HG03039 (cell line): ENCODE measurements around the gene PCDHA7.
"Not testable (repeated sequence)": the region's sequence is repeated elsewhere in the genome, so short reads cannot be mapped to it uniquely, and the experiment has no call there.

ENCODE experiments used
- ATAC-seq: cut with Tn5 transposase; IDR thresholded peaks from one replicate; pipeline ENCODE4 v1.9.1; 2021; ENCODE audit warnings: mild to moderate bottlenecking, moderate library complexity; ENCODE audit not compliant: unreplicated experiment

Gene PCDHA7

DNA sequence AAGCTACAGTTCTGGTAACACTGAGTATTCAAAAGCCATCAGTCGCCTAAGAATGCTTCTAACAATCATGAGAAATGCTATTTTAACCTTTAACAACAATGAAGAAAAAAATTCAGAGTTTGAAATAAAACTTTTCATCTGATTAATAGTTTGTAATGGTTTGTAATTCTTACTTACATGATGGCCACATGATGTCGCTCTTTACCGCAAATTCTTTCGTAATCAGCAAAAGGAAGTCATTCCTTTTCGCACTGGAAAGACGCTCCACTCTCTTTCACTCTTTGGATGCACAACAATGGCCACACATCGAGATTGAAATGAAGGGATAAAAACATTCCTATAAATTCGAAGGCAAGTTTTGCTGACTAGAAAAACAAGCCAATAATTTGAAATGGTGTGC is at the start of gene PCDHA7:
PCDHA7 (plus strand) TSS at position 277 of the 400 bp plus-strand sequence; CDS start at position 392, 115 bp downstream.
- no peak for ATAC-seq

DNA sequence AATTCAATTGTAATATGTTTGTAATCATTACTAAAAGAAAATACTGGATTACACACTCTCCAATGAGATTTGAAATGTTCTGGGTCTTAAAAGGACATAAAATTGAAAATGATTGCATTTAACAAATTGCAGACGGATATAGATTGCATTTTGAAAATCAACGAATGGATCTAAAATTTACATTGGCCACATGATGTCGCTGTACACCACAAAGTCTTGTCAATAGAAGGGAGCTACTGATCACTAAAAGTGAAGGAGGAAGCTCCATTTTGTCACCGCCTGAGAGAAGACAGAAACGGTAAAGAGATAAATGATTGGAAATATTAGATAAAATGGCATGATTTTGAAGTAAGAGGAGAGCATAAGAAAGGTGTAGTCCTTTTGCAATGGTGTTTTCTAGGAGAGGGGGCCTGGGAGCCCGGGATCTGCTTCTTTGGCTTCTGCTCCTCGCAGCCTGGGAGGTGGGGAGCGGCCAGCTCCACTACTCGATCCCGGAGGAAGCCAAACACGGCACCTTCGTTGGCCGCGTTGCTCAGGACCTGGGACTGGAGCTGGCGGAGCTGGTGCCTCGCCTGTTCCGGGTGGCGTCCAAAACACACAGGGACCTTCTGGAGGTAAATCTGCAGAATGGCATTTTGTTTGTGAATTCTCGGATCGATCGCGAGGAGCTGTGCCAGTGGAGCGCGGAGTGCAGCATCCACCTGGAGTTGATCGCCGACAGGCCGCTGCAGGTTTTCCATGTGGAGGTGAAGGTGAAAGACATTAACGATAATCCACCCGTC is 48.0 kb upstream of the PCDHA7 start, which contains the start of gene PCDHA1:
PCDHA1 (plus strand) TSS at position 236 of the 782 bp plus-strand sequence.
- ATAC-seq = no peak

DNA sequence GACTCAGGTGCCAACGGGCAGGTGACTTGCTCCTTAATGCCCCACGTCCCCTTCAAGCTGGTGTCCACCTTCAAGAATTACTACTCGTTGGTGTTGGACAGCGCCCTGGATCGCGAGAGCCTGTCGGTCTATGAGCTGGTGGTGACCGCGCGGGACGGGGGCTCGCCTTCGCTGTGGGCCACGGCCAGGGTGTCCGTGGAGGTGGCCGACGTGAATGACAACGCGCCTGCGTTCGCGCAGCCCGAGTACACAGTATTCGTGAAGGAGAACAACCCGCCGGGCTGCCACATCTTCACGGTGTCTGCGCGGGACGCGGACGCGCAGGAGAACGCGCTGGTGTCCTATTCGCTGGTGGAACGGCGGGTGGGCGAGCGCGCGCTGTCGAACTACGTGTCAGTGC is 46.6 kb upstream of the PCDHA7 start:
- not testable (repeated sequence) for ATAC-seq

GRCh38 chr5:140787849-140788504 is 46.1 kb upstream of the PCDHA7 start:
- not testable (repeated sequence) for ATAC-seq

DNA sequence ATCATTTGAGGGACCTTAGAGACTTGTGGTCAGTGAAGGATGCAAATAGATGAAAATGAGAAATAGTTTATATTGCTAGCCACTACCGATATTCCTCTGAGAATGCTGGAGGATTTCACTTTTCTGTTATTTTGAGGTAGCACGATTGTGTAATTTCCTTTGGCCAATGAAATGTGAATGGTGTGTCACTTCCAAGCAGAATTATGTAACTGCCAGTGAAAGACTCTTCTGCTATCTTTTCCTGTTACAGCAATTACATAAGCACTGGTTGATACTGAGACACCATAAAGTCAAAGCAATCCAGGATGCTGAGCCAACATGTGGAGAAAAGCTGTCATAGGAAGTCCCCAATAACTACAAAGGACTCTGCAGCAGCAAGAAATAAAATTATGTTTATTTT is 43.0 kb upstream of the PCDHA7 start:
- no peak for ATAC-seq

DNA sequence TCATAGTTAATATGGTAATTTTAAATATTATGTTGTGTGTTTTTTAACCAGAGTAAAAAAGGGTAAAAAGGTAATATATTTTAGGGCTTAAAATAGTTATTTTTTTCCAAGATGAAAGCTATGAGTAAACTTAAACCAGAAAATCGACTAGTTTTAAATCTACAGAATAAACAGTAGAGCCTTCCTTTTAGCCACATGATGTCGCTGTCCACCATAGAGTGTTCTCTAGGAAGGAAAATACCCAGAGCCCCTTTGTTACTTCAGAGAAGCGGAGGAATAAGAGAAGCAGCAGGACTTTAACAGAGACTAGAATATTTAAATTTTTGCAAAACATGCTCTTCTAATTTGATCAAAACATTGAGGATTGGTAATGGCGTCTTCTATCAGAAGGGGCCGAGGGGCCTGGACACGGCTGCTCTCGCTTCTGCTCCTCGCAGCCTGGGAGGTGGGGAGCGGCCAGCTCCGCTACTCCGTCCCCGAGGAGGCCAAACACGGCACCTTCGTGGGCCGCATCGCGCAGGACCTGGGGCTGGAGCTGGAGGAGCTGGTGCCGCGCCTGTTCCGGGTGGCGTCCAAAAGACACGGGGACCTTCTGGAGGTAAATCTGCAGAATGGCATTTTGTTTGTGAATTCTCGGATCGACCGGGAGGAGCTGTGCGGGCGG is 39.3 kb upstream of the PCDHA7 start, which contains the start of gene PCDHA2:
PCDHA2 (plus strand) TSS at position 258 of the 664 bp plus-strand sequence.
- no peak for ATAC-seq

DNA sequence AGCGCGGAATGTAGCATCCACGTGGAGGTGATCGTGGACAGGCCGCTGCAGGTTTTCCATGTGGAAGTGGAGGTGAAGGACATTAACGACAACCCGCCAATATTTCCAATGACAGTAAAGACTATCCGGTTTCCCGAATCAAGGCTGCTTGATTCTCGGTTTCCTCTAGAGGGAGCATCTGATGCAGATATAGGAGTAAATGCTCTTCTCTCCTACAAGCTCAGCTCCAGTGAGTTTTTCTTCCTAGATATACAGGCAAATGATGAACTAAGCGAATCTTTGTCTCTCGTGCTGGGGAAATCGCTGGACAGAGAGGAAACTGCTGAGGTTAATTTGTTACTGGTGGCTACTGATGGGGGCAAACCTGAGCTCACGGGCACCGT is 38.8 kb upstream of the PCDHA7 start:
- ATAC-seq = no peak

GRCh38 chr5:140796072-140796717 is 37.9 kb upstream of the PCDHA7 start:
- not testable (repeated sequence) for ATAC-seq

- ATAC-seq = no peak
Measured at GRCh38 chr5:140796718-140797095, 37.4 kb upstream of the PCDHA7 start.

GRCh38 chr5:140800816-140801493 is 33.1 kb upstream of the PCDHA7 start, which contains the start of gene PCDHA3:
PCDHA3 (plus strand) TSS chr5:140801057.
- no peak for ATAC-seq

DNA sequence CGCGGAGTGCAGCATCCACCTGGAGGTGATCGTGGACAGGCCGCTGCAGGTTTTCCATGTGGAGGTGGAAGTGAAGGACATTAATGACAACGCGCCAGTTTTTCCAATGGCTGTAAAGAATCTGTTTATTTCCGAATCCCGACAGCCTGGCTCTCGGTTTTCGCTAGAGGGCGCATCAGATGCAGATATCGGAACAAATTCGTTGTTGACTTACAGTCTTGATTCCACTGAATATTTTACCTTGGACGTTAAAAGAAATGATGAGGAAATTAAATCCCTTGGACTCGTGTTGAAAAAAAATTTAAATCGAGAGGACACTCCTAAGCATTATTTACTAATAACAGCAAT is 32.6 kb upstream of the PCDHA7 start:
- no peak for ATAC-seq

DNA sequence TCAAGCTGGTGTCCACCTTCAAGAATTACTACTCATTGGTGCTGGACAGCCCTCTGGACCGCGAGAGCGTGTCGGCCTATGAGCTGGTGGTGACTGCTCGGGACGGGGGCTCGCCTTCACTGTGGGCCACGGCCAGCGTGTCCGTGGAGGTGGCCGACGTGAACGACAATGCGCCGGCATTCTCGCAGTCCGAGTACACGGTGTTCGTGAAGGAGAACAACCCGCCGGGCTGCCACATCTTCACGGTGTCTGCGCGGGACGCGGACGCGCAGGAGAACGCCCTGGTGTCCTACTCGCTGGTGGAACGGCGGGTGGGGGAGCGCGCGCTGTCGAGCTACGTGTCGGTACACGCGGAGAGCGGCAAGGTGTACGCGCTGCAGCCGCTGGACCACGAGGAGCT is 31.7 kb upstream of the PCDHA7 start:
- not testable (repeated sequence) for ATAC-seq

DNA sequence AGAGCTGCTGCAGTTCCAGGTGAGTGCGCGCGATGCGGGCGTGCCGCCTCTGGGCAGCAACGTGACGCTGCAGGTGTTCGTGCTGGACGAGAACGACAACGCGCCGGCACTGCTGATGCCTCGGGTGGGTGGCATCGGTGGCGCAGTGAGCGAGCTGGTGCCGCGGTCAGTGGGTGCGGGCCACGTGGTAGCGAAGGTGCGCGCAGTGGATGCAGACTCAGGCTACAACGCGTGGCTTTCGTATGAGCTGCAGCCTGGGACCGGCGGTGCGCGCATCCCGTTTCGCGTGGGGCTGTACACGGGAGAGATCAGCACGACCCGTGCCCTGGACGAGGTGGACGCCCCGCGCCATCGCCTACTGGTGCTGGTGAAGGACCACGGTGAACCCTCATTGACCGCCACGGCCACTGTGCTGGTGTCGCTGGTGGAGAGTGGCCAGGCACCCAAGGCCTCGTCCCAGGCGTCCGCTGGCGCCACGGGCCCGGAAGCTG is 31.2 kb upstream of the PCDHA7 start:
- ATAC-seq = no peak

DNA sequence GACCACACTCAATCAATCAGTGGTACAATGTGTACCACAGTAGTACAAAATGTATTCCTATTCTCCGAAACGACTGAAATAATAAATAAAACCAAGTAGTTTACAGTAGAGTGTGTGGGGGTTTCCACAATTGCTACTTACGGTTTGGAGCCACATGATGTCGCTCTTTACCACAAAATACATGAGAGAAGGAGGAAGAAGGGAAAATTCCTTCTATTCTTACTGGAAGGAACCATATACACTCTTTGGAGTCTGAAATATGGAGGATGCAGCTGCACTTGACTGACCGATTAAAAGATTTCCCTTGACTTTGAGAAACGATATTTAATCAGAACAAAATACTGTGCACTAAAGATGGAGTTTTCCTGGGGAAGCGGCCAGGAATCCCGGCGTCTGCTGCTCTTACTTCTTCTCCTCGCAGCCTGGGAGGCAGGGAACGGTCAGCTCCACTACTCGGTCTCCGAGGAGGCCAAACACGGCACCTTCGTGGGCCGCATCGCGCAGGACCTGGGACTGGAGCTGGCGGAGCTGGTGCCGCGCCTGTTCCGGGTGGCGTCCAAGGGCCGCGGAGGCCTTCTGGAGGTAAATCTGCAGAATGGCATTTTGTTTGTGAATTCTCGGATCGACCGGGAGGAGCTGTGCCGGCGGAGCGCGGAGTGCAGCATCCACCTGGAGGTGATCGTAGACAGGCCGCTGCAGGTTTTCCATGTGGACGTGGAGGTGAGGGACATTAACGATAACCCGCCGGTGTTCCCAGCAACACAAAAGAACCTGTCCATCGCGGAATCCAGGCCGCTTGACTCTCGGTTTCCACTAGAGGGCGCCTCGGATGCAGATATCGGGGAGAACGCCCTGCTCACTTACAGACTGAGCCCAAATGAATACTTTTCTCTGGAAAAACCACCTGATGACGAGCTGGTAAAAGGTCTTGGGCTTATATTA is 27.0 kb upstream of the PCDHA7 start, which contains the start of gene PCDHA4:
PCDHA4 (plus strand) TSS at position 235 of the 942 bp plus-strand sequence.
- no peak for ATAC-seq

GRCh38 chr5:140808241-140808888 is 25.7 kb upstream of the PCDHA7 start:
- not testable (repeated sequence) for ATAC-seq

- ATAC-seq = no peak
Measured at GRCh38 chr5:140808889-140809291, 25.2 kb upstream of the PCDHA7 start.

DNA sequence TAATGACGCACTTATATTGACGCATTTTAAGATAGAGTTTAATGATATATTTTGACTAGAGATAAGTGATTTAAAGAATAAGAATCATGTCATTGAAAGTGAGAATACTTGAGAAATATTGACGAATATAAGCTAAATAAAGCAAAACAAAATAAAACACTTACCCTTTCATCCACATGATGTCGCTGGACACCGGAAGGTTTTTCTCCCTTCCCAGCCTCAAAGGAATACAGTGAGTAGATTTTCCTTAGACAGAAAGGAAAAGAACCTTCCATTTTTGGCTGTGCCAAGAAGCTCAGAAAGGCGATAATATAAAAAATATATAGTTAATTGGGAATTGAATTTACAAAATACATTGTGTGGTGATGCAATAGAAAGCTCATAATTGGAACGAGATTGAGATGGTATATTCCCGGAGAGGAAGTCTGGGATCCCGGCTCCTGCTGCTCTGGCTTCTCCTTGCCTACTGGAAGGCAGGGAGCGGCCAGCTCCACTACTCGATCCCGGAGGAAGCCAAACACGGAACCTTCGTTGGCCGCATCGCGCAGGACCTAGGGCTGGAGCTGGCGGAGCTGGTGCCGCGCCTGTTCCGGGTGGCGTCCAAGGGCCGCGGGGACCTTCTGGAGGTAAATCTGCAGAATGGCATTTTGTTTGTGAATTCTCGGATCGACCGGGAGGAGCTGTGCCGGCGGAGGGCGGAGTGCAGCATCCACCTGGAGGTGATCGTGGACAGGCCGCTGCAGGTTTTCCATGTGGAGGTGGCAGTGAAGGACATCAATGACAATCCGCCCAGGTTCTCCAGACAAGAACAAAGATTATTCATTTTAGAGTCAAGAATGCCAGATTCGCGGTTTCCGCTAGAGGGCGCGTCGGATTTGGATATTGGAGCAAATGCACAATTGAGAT is 12.4 kb upstream of the PCDHA7 start, which contains the start of gene PCDHA5:
PCDHA5 (plus strand) TSS at position 239 of the 906 bp plus-strand sequence.
- ATAC-seq = no peak

DNA sequence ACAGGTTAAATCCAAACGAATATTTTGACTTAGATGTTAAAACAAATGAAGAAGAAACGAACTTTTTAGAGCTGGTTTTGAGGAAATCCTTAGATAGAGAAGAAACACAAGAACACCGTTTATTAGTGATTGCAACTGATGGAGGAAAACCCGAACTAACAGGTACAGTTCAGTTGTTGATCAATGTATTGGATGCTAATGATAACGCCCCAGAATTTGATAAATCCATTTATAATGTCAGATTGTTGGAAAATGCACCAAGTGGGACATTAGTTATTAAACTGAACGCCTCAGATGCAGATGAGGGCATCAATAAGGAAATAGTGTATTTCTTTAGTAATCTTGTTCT is 11.8 kb upstream of the PCDHA7 start:
- ATAC-seq = no peak
